Upper lobe of left lung (tissue), 6 donors: Measurements from ENCODE around the gene GNB1L. TPM values are rescaled to one million over a fixed set of nuclear protein-coding genes. Genes with fewer than 3 reads are reported as not detected.

Experiments used
- ATAC-seq, 2 donors: fragments of 200-7000 bp; cut with Tn5 transposase; one replicate each; pipeline ENCODE4 v1.9.1; 2022; ENCODE audit warnings: mild to moderate bottlenecking in 2 of 2, moderate library complexity in 2 of 2; ENCODE audit not compliant: low FRiP score in 2 of 2
- DNase-seq, 2 donors: peaks; one replicate each; pipeline ENCODE4 v3.0.0-alpha.2; 2019 to 2020
- H3K27ac ChIP-seq, 4 donors: fragments of 200-600 bp; sonication (generic); one replicate each; pipeline ENCODE4 v1.5.1; 2016 to 2019
- H3K27me3 ChIP-seq, 4 donors: fragments of 200-600 bp; sonication (generic); one replicate each; pipeline ENCODE4 v1.5.1; 2017 to 2019
- H3K36me3 ChIP-seq, 4 donors: fragments of 200-600 bp; sonication (generic); one replicate each; pipeline ENCODE4 v1.5.1; 2016 to 2019
- H3K4me1 ChIP-seq, 4 donors: fragments of 200-600 bp; sonication (generic); one replicate each; pipeline ENCODE4 v1.5.1; 2018 to 2019
- H3K4me3 ChIP-seq, 4 donors: fragments of 200-600 bp; sonication (generic); one replicate each; pipeline ENCODE4 v1.5.1; 2017 to 2019; ENCODE audit warnings: mild to moderate bottlenecking in 2 of 4, moderate library complexity in 1 of 4
- H3K9me3 ChIP-seq, 4 donors: fragments of 200-600 bp; sonication (generic); one replicate each; pipeline ENCODE4 v1.5.1; 2018 to 2019
- CTCF ChIP-seq, 6 experiments: fragments of 450-650 bp in 4 of 6; fragments of 200-600 bp in 2 of 6; sonication (generic) in 2 of 6; IDR thresholded peaks; one replicate each; pipeline ENCODE4 v1.5.1; 2016 to 2019; ENCODE audit warnings: antibody characterized with exemption in 6 of 6
- EP300 ChIP-seq, 4 donors: sonication (generic); formaldehyde crosslinking; IDR thresholded peaks; one replicate each; pipeline ENCODE4 v1.5.1; 2017; ENCODE audit warnings: antibody characterized with exemption in 4 of 4, control low read depth in 2 of 4
- POLR2A ChIP-seq, 4 donors: fragments of 450-650 bp; IDR thresholded peaks; one replicate each; pipeline ENCODE4 v1.5.1; 2016 to 2017; ENCODE audit warnings: antibody characterized with exemption in 4 of 4, mild to moderate bottlenecking in 2 of 4
- POLR2AphosphoS5 ChIP-seq, 2 donors: sonication (generic); formaldehyde crosslinking; IDR thresholded peaks; one replicate each; pipeline ENCODE4 v1.5.1; 2017; ENCODE audit warnings: antibody characterized with exemption in 2 of 2
- WGBS, 2 donors: methylation state at CpG; one replicate each; pipeline ENCODE4 v1.1.5; 2017 to 2018; 5-methylcytosine and 5-hydroxymethylcytosine counted together
- total RNA-seq, 6 donors: library from RNA; depleted of rRNA in 4 of 6; stranded (reverse); fragments of >200 nt in 4 of 6; gene quantifications; one replicate each; pipeline versions ENCODE4 v1.1.0 to v1.2.1, GENCODE V29; 2016 to 2021
- donor health status: DM: no; HTN: no; CAD: no; lungs with moderate emphysema.
- donor health status: DM: no; HTN: yes; CAD: no; lungs with severe emphysema.

GNB1L gene
- total RNA-seq, 6 donors from 2014 or later: 0.78 to 11.1 (median 6.8) TPM

GRCh38 chr22:19766511-19767426 lies 87.9 kb downstream of the GNB1L start:
- H3K36me3 ChIP-seq: no peaks in the 10 kb centered on the region
- peak overlapping the region in 1 of 4 donors; percentile 40 for H3K27ac ChIP-seq
- H3K9me3 ChIP-seq: no peaks in the 10 kb centered on the region
- peaks cover 2 to 54% (median 31%) of the 10 kb centered on the region in 4 donors for H3K27me3 ChIP-seq
- 0 to 17% methylated on average over 6 to 57 of the region's 103 CpGs for WGBS, 2 donors
- peak; percentile 52 to 91 for DNase-seq
- peak overlapping the region in 3 of 4 donors; percentile 36 to 44 (median 44) for H3K4me3 ChIP-seq
- peak in 1 of 2 donors; percentile 69 for ATAC-seq
- H3K4me1 ChIP-seq: peaks cover 21 to 39% (median 24%) of the 10 kb centered on the region in 4 donors
- TF ChIP-seq CTCF (IDR thresholded peaks at IDR 0.05) (no peak), POLR2AphosphoS5 (IDR thresholded peaks at IDR 0.05) (no peak), EP300 (IDR thresholded peaks at IDR 0.05) (no peak), POLR2A (IDR thresholded peaks at IDR 0.05) (no peak)

DNA sequence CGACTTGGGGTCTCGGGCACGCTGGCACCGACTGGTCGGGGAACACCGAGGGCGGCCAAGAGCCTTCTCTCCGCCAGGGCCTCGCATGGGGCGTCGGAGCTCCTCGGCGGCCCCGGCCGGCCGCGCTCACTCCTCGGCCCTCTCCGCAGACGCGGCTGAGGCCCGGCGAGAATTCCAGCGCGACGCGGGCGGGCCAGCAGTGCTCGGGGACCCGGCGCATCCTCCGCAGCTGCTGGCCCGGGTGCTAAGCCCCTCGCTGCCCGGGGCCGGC lies 88.5 kb downstream of the GNB1L start:
- H3K4me3 ChIP-seq: peak overlapping the region in 3 of 4 donors; percentile 36 to 44 (median 44)
- H3K36me3 ChIP-seq: no peaks in the 10 kb centered on the region
- peaks cover 2 to 58% (median 34%) of the 10 kb centered on the region in 4 donors for H3K27me3 ChIP-seq
- H3K27ac ChIP-seq: peak overlapping the region in 1 of 4 donors; percentile 40
- DNase-seq (peak in 1 of 2 donors; percentile 81), ATAC-seq (peak in 1 of 2 donors; percentile 3)
- H3K9me3 ChIP-seq: no peaks in the 10 kb centered on the region
- no peak for TF ChIP-seq CTCF (IDR thresholded peaks at IDR 0.05)
- TF ChIP-seq POLR2A (IDR thresholded peaks at IDR 0.05): no peak
- TF ChIP-seq POLR2AphosphoS5 (IDR thresholded peaks at IDR 0.05): no peak
- TF ChIP-seq EP300 (IDR thresholded peaks at IDR 0.05): no peak
- 13 to 20% methylated on average over 3 to 13 of the region's 36 CpGs for WGBS, 2 donors
- H3K4me1 ChIP-seq: peaks cover 24 to 44% (median 26%) of the 10 kb centered on the region in 4 donors

- Histone ChIP-seq H3K27ac (no peak overlapping the region), H3K36me3 (no peaks in the 10 kb centered on the region), H3K4me1 (peaks cover 26 to 47% (median 28%) of the 10 kb centered on the region in 4 donors), H3K9me3 (no peaks in the 10 kb centered on the region), H3K4me3 (peak overlapping the region in 3 of 4 donors; percentile 36 to 44 (median 44)), H3K27me3 (peaks cover 2 to 60% (median 34%) of the 10 kb centered on the region in 4 donors)
- WGBS, 2 donors: 21 to 30% methylated on average over 12 to 18 of the region's 83 CpGs
- ATAC-seq (peak in 1 of 2 donors; percentile 35), DNase-seq (peak in 1 of 2 donors; percentile 86)
- TF ChIP-seq POLR2AphosphoS5 (IDR thresholded peaks at IDR 0.05) (no peak), POLR2A (IDR thresholded peaks at IDR 0.05) (peak in 1 of 4 donors; percentile 24)
Measured at GRCh38 chr22:19765477-19766239, 89.0 kb downstream of the GNB1L start.

GRCh38 chr22:19764636-19765476 lies 89.8 kb downstream of the GNB1L start:
- peaks cover 2 to 60% (median 34%) of the 10 kb centered on the region in 4 donors for H3K27me3 ChIP-seq
- peak overlapping the region in 1 of 4 donors; percentile 44 for H3K4me3 ChIP-seq
- no peak for TF ChIP-seq EP300 (IDR thresholded peaks at IDR 0.05)
- TF ChIP-seq POLR2A (IDR thresholded peaks at IDR 0.05): no peak
- TF ChIP-seq POLR2AphosphoS5 (IDR thresholded peaks at IDR 0.05): no peak
- TF ChIP-seq CTCF (IDR thresholded peaks at IDR 0.05): no peak
- no peak for ATAC-seq
- H3K27ac ChIP-seq: no peak overlapping the region
- no peaks in the 10 kb centered on the region for H3K36me3 ChIP-seq
- H3K9me3 ChIP-seq: no peaks in the 10 kb centered on the region
- WGBS, 2 donors: 50 to 55% methylated on average over 22 to 25 of the region's 25 CpGs
- H3K4me1 ChIP-seq: peaks cover 30 to 51% (median 31%) of the 10 kb centered on the region in 4 donors
- DNase-seq: peak in 1 of 2 donors; percentile 45
